ENCODE results near the gene KCTD8. TPM values are rescaled to one million over a fixed set of nuclear protein-coding genes. Genes with fewer than 3 reads are reported as not detected.

The KCTD8 gene
- total RNA-seq, result 0.45 TPM

- intact Hi-C loops (cut with DNase I), result no loop called here
- peak; percentile 92 for ATAC-seq
- DNase-seq (ENCODE audit: low spot score), result peak; percentile 89
Measured at GRCh38 chr4:44448521-44449461, at the start of gene KCTD8. TSS of gene KCTD8 (minus strand) at chr4:44448809.

- ATAC-seq (no peak), DNase-seq (ENCODE audit: low spot score) (no peak)
- intact Hi-C loops (cut with DNase I), result no loop called here
Measured at GRCh38 chr4:44494810-44495701, 46.4 kb upstream of the KCTD8 start.

GRCh38 chr4:44493924-44494323 is 45.3 kb upstream of the KCTD8 start:
- intact Hi-C loops (cut with DNase I), result no loop called here
- DNase-seq (ENCODE audit: low spot score) (no peak), ATAC-seq (no peak)

GRCh38 chr4:44487341-44487740 is 38.7 kb upstream of the KCTD8 start:
- DNase-seq (ENCODE audit: low spot score) (no peak), ATAC-seq (no peak)
- intact Hi-C loops (cut with DNase I), result no loop called here

- intact Hi-C loops (cut with DNase I), result no loop called here
- ATAC-seq (no peak), DNase-seq (ENCODE audit: low spot score) (no peak)
Measured at GRCh38 chr4:44479731-44480130, 31.1 kb upstream of the KCTD8 start.

- DNase-seq (ENCODE audit: low spot score) (no peak), ATAC-seq (no peak)
- intact Hi-C loops (cut with DNase I), result no loop called here
Measured at GRCh38 chr4:44462259-44462658, 13.7 kb upstream of the KCTD8 start.

- ATAC-seq (peak; percentile 19), DNase-seq (ENCODE audit: low spot score) (peak; percentile 60)
- intact Hi-C loops (cut with DNase I), result no loop called here
Measured at GRCh38 chr4:44447563-44448504, 775 bp downstream of the KCTD8 start.

GRCh38 chr4:44446801-44447562 is 1.6 kb downstream of the KCTD8 start:
- intact Hi-C loops (cut with DNase I), result no loop called here
- DNase-seq (ENCODE audit: low spot score) (peak; percentile 48), ATAC-seq (peak; percentile 20)

GRCh38 chr4:44446191-44446590 is 2.4 kb downstream of the KCTD8 start:
- intact Hi-C loops (cut with DNase I), result no loop called here
- ATAC-seq, result no peak
- no peak for DNase-seq (ENCODE audit: low spot score)

- no peak for ATAC-seq
Measured at GRCh38 chr4:44438687-44439086, 9.9 kb downstream of the KCTD8 start.

GRCh38 chr4:44434247-44434646 is 14.4 kb downstream of the KCTD8 start:
- intact Hi-C loops (cut with DNase I), result no loop called here
- DNase-seq (ENCODE audit: low spot score) (no peak), ATAC-seq (no peak)

More at GRCh38 chr4:44438687-44439086, 9.9 kb downstream of the KCTD8 start:
- intact Hi-C loops (cut with DNase I), result no loop called here
- no peak for DNase-seq (ENCODE audit: low spot score)

GRCh38 chr4:44425614-44426208 is 22.9 kb downstream of the KCTD8 start:
- intact Hi-C loops (cut with DNase I), result no loop called here
- no peak for DNase-seq (ENCODE audit: low spot score)
- ATAC-seq, result no peak

GRCh38 chr4:44422912-44423311 is 25.7 kb downstream of the KCTD8 start:
- intact Hi-C loops (cut with DNase I), result no loop called here
- no peak for DNase-seq (ENCODE audit: low spot score)
- ATAC-seq, result no peak

GRCh38 chr4:44421330-44422065 is 27.1 kb downstream of the KCTD8 start:
- ATAC-seq, result no peak
- no peak for DNase-seq (ENCODE audit: low spot score)
- intact Hi-C loops (cut with DNase I), result no loop called here

GRCh38 chr4:44415251-44415650 is 33.4 kb downstream of the KCTD8 start:
- DNase-seq (ENCODE audit: low spot score) (no peak), ATAC-seq (no peak)
- intact Hi-C loops (cut with DNase I), result no loop called here

GRCh38 chr4:44368413-44369167 is 80.0 kb downstream of the KCTD8 start:
- no peak for ATAC-seq
- intact Hi-C loops (cut with DNase I), result no loop called here
- DNase-seq (ENCODE audit: low spot score), result no peak

Measured in sciatic nerve (tissue), 2 donors.